Measurements from ENCODE around the gene NNMT.

The NNMT gene

DNA sequence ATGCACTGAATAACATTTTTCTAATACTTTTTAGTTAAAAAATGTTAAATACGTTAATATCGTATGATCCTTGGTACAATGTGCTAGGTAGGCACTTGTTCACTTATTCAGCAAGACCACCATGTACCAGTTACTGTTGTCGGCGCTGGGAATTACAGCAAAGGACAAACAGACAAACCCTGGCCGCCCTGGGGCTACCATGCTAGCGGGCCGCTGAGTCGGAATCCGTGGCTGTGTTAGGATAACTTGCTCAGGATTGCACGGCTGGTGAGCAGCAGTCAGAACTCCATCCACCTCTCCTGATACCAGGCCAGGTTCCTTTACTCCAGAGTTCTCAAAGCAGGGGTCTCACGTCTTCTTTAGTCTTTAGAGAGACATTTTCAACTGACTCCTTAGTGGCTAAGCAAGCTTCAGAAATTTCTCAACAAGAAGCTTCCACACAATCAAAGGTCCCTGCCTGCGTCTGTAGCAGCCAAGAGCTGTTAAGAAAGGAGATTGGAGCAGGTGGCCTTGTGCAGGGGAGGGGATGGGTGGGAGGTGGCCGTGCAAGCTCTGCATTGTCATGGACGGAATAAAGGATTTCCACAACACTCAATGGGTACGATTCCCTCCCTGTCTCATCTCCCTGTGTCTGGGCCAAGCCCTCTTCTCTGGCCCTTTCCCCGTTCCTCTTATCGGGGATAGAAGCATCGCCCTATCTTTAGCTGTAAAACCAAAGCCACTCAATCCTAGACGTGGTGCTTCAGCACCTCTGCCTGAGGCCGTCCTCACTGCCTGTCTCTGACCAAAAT is 39.8 kb upstream of the NNMT start:
- DNase-seq (ENCODE audit: low read depth, low spot score) = no peak
- Histone ChIP-seq H3K27me3 (ENCODE audit: control insufficient read depth, insufficient read depth, low read length) (no peaks in the 10 kb centered on the region), H3K4me1 (ENCODE audit: control insufficient read depth, insufficient read depth, low read length) (peaks cover 2% of the 10 kb centered on the region), H3K27ac (ENCODE audit: low read length) (no peak overlapping the region), H3K9me3 (ENCODE audit: control insufficient read depth, insufficient read depth, low read length) (no peaks in the 10 kb centered on the region), H3K36me3 (ENCODE audit: control insufficient read depth, insufficient read depth, low read length) (no peaks in the 10 kb centered on the region), H3K4me3 (ENCODE audit: low read length) (no peak overlapping the region)
- no CpG with 5 or more reads among the region's 20 CpGs for WGBS (ENCODE audit: insufficient coverage, insufficient read length)

DNA sequence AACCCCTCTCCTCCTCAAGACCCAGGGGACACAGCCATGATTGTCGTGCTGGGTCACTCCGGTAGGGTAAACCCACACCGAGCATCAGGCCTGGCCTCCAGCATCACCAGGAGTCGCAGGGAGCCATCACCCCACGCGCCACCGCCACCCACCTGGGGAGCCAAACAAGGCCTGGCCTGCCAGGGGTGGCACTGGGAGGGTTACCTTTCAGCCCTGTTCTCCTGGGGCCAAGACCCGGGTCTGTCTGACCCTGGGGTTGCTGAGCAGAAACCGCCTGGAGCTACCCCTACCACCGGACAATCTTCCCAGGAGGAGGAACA is 39.3 kb upstream of the NNMT start:
- Histone ChIP-seq H3K4me3 (ENCODE audit: low read length) (no peak overlapping the region), H3K27ac (ENCODE audit: low read length) (no peak overlapping the region), H3K27me3 (ENCODE audit: control insufficient read depth, insufficient read depth, low read length) (no peaks in the 10 kb centered on the region), H3K36me3 (ENCODE audit: control insufficient read depth, insufficient read depth, low read length) (no peaks in the 10 kb centered on the region), H3K9me3 (ENCODE audit: control insufficient read depth, insufficient read depth, low read length) (no peaks in the 10 kb centered on the region), H3K4me1 (ENCODE audit: control insufficient read depth, insufficient read depth, low read length) (peaks cover 1% of the 10 kb centered on the region)
- no CpG with 5 or more reads among the region's 10 CpGs for WGBS (ENCODE audit: insufficient coverage, insufficient read length)
- no peak for DNase-seq (ENCODE audit: low read depth, low spot score)

DNA sequence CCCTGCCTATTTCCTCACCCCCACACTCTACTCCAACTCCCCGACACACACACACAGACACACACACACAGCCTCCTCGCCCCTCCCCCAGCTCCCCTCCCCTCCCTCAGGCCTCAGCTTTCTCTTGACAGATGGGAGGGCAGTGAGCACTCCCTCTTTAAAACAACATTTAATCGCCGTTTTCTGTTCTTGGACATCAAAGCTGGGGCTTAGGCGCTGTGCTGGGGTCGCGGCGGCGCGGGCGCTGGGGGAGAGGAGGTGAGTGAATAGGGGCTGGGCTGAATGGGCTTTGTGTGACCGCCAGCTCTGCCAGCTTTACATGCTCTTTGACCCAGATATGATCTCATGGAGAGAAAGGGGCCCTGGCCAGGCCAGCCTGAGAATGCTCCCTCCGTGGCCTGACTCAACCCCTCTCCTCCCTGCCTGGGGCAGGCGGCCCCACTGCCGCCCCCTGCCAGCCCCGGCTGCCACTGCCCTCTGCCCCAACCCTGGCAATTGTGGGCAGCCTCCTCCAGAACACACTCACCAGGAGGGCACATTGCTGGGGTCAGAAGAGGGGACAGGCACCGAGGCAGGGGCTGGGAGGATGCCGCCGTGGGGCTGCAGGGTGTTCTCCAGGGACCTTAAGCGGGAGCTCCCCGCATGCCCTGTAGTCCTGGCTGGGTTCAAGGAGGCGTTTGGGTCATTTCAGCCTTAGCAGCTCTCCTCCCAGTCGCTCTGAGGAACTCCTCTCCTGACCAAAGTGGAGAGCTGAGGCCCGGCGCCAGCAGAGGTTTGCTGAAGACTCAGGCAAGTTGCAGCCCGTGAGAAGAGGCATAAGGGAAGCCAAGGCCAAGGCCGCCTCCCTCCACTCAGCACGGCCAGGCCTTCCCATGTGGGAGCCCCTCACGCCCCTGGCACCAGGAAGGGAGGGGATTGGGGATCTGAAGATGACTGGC is 38.3 kb upstream of the NNMT start:
- peaks cover 1% of the 10 kb centered on the region for H3K4me1 ChIP-seq (ENCODE audit: control insufficient read depth, insufficient read depth, low read length)
- no peak for DNase-seq (ENCODE audit: low read depth, low spot score)
- H3K27ac ChIP-seq (ENCODE audit: low read length) = no peak overlapping the region
- WGBS (ENCODE audit: insufficient coverage, insufficient read length) = no CpG with 5 or more reads among the region's 29 CpGs
- H3K27me3 ChIP-seq (ENCODE audit: control insufficient read depth, insufficient read depth, low read length) = no peaks in the 10 kb centered on the region
- no peak overlapping the region for H3K4me3 ChIP-seq (ENCODE audit: low read length)
- no peaks in the 10 kb centered on the region for H3K36me3 ChIP-seq (ENCODE audit: control insufficient read depth, insufficient read depth, low read length)
- H3K9me3 ChIP-seq (ENCODE audit: control insufficient read depth, insufficient read depth, low read length) = no peaks in the 10 kb centered on the region

DNA sequence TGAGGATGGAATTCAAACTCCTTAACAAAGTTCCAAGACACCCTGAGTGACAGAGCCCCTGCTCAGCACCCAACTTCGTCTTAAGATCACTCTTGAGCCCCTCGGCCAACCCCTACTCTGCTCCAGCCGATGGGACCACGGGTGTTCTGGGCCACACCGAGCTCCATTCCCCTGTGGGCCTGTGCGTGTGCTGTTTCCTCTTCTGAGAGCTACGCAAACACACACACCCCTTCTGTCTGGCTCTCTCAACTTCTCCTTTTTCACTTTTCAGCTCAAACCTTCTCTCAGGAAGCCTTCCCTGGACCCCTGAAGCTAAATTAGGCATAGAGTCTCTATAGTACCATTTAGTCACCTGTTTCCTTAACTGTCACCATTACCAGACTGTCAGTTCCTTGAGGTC is 37.5 kb upstream of the NNMT start:
- Histone ChIP-seq H3K27ac (ENCODE audit: low read length) (no peak overlapping the region), H3K27me3 (ENCODE audit: control insufficient read depth, insufficient read depth, low read length) (no peaks in the 10 kb centered on the region), H3K4me3 (ENCODE audit: low read length) (no peak overlapping the region), H3K4me1 (ENCODE audit: control insufficient read depth, insufficient read depth, low read length) (peaks cover 1% of the 10 kb centered on the region), H3K9me3 (ENCODE audit: control insufficient read depth, insufficient read depth, low read length) (no peaks in the 10 kb centered on the region), H3K36me3 (ENCODE audit: control insufficient read depth, insufficient read depth, low read length) (no peaks in the 10 kb centered on the region)
- no CpG with 5 or more reads among the region's 7 CpGs for WGBS (ENCODE audit: insufficient coverage, insufficient read length)
- DNase-seq (ENCODE audit: low read depth, low spot score) = no peak

DNA sequence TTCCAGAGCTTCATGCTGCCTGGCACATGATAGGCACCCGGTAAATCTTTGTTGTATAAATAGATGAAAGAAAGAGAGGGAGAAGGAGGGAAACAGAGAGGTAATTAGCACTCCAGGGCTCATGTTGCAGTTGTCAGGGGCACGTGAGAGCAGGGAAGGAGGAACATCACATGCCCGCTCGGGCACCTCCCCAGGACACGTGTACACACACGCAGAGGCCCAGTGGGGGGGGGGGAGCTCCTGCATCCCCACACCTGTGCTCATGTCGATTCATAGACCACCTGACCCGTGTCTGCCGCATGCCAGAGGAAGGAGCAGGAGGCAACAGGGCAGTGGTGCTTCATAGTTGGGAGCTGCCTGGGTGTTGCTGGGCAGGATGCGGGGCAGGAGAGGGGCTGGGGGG is 37.1 kb upstream of the NNMT start:
- Histone ChIP-seq H3K4me1 (ENCODE audit: control insufficient read depth, insufficient read depth, low read length) (peaks cover 1% of the 10 kb centered on the region), H3K36me3 (ENCODE audit: control insufficient read depth, insufficient read depth, low read length) (no peaks in the 10 kb centered on the region), H3K9me3 (ENCODE audit: control insufficient read depth, insufficient read depth, low read length) (no peaks in the 10 kb centered on the region), H3K27me3 (ENCODE audit: control insufficient read depth, insufficient read depth, low read length) (no peaks in the 10 kb centered on the region), H3K4me3 (ENCODE audit: low read length) (no peak overlapping the region), H3K27ac (ENCODE audit: low read length) (no peak overlapping the region)
- no peak for DNase-seq (ENCODE audit: low read depth, low spot score)
- no CpG with 5 or more reads among the region's 10 CpGs for WGBS (ENCODE audit: insufficient coverage, insufficient read length)

DNA sequence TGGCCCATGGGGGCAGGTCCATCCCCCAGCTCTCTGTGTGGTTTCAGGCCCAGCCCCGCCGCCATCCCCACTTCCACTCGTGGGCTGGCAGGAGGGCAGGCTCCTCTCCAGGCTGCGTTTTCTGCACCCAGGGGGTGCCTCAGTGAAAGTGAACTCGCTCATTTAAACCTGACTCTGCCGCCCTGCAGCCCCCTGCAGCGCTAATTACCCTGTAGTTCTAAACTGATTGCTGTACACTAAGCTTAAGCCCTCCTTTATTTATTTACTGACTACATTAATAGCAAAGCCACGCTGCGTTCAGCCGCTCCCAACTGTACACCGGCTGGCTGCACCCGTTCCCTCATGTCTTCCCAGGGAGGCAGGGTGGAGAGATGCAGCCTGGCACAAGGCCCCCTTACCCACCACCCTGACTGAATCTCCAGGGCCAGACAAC is 36.6 kb upstream of the NNMT start:
- WGBS (ENCODE audit: insufficient coverage, insufficient read length) = no CpG with 5 or more reads among the region's 12 CpGs
- Histone ChIP-seq H3K27ac (ENCODE audit: low read length) (no peak overlapping the region), H3K9me3 (ENCODE audit: control insufficient read depth, insufficient read depth, low read length) (no peaks in the 10 kb centered on the region), H3K4me1 (ENCODE audit: control insufficient read depth, insufficient read depth, low read length) (peaks cover 1% of the 10 kb centered on the region), H3K27me3 (ENCODE audit: control insufficient read depth, insufficient read depth, low read length) (no peaks in the 10 kb centered on the region), H3K36me3 (ENCODE audit: control insufficient read depth, insufficient read depth, low read length) (no peaks in the 10 kb centered on the region), H3K4me3 (ENCODE audit: low read length) (no peak overlapping the region)
- no peak for DNase-seq (ENCODE audit: low read depth, low spot score)

DNA sequence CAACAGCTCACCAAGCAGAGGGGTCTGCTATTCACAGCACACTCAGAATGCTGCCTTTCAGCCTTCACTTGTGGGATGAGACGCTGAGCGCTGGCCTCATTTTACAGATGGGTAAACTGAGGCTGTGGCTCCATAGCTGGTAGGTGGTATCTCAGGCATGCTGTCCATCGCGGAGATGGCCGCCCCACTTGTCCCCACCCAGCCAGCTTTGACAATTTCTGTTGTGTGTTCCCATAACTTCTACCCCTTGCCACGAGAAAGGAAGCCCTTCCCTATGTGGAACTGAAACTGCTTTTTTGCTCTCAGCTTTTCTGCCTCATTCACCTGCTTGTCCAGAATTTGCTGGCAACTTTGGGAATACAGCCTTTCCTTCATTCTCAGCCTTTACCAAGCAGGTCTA is 36.1 kb upstream of the NNMT start:
- no peaks in the 10 kb centered on the region for H3K36me3 ChIP-seq (ENCODE audit: control insufficient read depth, insufficient read depth, low read length)
- H3K4me1 ChIP-seq (ENCODE audit: control insufficient read depth, insufficient read depth, low read length) = peaks cover 1% of the 10 kb centered on the region
- no peaks in the 10 kb centered on the region for H3K27me3 ChIP-seq (ENCODE audit: control insufficient read depth, insufficient read depth, low read length)
- H3K9me3 ChIP-seq (ENCODE audit: control insufficient read depth, insufficient read depth, low read length) = no peaks in the 10 kb centered on the region
- no peak for DNase-seq (ENCODE audit: low read depth, low spot score)
- H3K27ac ChIP-seq (ENCODE audit: low read length) = no peak overlapping the region
- no peak overlapping the region for H3K4me3 ChIP-seq (ENCODE audit: low read length)
- WGBS (ENCODE audit: insufficient coverage, insufficient read length) = no CpG with 5 or more reads among the region's 6 CpGs

DNA sequence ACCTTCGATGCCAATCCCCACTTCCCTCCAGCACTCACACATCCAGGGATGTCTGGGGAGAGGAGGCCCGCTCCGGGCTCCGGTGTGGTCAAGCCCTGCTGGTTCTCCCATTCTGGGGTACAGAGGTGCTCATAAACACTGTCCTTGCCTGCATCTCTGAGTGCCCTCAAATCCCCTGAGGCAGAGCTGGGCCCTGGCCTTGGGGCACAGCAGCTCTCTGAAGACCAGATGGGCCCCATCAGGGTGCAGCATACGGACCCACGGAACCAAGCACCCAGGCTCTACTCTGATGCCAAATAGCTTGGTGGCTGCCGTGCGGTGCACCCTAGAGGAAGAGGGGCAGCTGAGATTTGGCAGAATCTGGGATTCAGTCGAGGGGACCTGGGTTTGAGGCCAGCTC is 35.7 kb upstream of the NNMT start:
- H3K4me1 ChIP-seq (ENCODE audit: control insufficient read depth, insufficient read depth, low read length) = peaks cover 1% of the 10 kb centered on the region
- H3K27ac ChIP-seq (ENCODE audit: low read length) = no peak overlapping the region
- H3K4me3 ChIP-seq (ENCODE audit: low read length) = no peak overlapping the region
- no peaks in the 10 kb centered on the region for H3K36me3 ChIP-seq (ENCODE audit: control insufficient read depth, insufficient read depth, low read length)
- no peaks in the 10 kb centered on the region for H3K9me3 ChIP-seq (ENCODE audit: control insufficient read depth, insufficient read depth, low read length)
- no peak for DNase-seq (ENCODE audit: low read depth, low spot score)
- H3K27me3 ChIP-seq (ENCODE audit: control insufficient read depth, insufficient read depth, low read length) = no peaks in the 10 kb centered on the region
- no CpG with 5 or more reads among the region's 9 CpGs for WGBS (ENCODE audit: insufficient coverage, insufficient read length)

DNA sequence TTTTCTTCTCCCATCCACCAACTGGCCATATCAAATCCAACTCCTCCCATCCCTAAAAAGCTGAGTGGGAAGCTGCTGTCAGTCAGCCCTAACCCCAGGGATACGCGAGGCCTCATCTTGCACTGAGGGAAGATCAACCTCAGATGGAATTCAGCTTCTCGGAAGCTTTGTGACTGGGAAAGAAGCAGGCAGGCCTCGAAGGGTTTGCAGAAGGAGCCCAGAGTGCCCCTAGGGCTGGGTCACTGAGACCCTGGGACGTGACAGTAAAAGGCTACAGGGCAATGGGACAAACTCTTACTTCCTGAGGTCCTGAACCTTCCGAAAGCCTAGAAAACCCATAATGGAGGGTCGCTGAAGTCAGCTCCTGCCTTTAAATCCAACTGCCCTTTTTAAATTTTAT is 34.4 kb upstream of the NNMT start:
- H3K27me3 ChIP-seq (ENCODE audit: control insufficient read depth, insufficient read depth, low read length) = no peaks in the 10 kb centered on the region
- no peak overlapping the region for H3K4me3 ChIP-seq (ENCODE audit: low read length)
- DNase-seq (ENCODE audit: low read depth, low spot score) = no peak
- no peak overlapping the region for H3K27ac ChIP-seq (ENCODE audit: low read length)
- H3K4me1 ChIP-seq (ENCODE audit: control insufficient read depth, insufficient read depth, low read length) = peaks cover 1% of the 10 kb centered on the region
- H3K36me3 ChIP-seq (ENCODE audit: control insufficient read depth, insufficient read depth, low read length) = no peaks in the 10 kb centered on the region
- no peaks in the 10 kb centered on the region for H3K9me3 ChIP-seq (ENCODE audit: control insufficient read depth, insufficient read depth, low read length)
- WGBS (ENCODE audit: insufficient coverage, insufficient read length) = no CpG with 5 or more reads among the region's 7 CpGs

DNA sequence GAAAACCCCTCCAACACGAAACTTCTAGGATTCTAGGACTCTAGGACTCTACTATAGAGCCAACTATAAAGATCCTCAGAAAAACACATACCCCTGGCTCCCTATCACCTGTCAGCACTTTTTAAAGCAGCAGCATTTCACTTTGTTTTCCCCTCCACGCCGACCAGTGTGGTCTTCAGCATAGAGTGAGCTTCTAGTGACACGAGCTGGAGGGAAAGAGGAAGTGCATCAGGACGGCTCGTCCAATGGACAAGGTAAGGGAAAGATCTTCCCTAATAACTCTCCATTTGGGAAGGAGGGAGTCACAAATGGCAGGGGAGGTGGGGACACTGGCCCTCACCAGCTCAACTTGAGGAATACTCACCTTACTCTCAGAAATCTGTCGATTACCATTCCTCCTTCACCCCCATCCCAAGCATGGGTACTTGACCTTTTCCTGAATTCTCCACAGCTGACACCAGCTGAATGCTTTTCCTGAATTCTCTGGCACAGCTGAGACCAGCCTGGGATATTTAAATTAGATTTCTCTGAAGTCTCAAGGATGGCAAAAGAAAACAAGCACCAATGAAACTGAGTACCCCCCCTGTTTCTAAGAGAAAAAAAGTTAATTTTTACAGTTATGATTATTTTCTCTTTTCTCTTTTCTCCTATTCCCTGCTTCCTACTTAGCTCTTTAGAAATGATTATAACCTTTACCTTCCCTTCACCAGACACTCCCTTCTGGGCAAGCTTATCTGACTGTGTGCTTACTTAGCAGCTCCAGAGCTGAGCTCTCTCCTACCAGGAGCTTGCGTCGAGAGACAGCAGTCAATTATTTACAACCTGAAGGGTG is 33.3 kb upstream of the NNMT start:
- no CpG with 5 or more reads among the region's 9 CpGs for WGBS (ENCODE audit: insufficient coverage, insufficient read length)
- H3K27ac ChIP-seq (ENCODE audit: low read length) = no peak overlapping the region
- no peaks in the 10 kb centered on the region for H3K36me3 ChIP-seq (ENCODE audit: control insufficient read depth, insufficient read depth, low read length)
- no peak overlapping the region for H3K4me3 ChIP-seq (ENCODE audit: low read length)
- no peaks in the 10 kb centered on the region for H3K9me3 ChIP-seq (ENCODE audit: control insufficient read depth, insufficient read depth, low read length)
- H3K4me1 ChIP-seq (ENCODE audit: control insufficient read depth, insufficient read depth, low read length) = no peaks in the 10 kb centered on the region
- peak; percentile 37 for DNase-seq (ENCODE audit: low read depth, low spot score)
- no peaks in the 10 kb centered on the region for H3K27me3 ChIP-seq (ENCODE audit: control insufficient read depth, insufficient read depth, low read length)

All from iPS DF 6.9 (cell line).